ENCODE results near the gene GSX1. TPM values are rescaled to one million over a fixed set of nuclear protein-coding genes. Genes with fewer than 3 reads are reported as not detected.
"Not testable (repeated sequence)": the region's sequence is repeated elsewhere in the genome, so short reads cannot be mapped to it uniquely, and the experiment has no call there.

The GSX1 gene
- total RNA-seq, 1 donor: not detected

- DNase-seq (ENCODE audit: low read depth): no peak
- TF ChIP-seq CTCF (IDR thresholded peaks at IDR 0.05; ENCODE audit: insufficient read depth, low read depth, low read length): no peak
- H3K4me3 ChIP-seq (ENCODE audit: low read depth, low read length): no peak overlapping the region
These were observed 16.7 kb downstream of the GSX1 start for GRCh38 chr13:27808851-27809550.

- DNase-seq (ENCODE audit: low read depth): no peak
- no peak overlapping the region for H3K4me3 ChIP-seq (ENCODE audit: low read depth, low read length)
- no peak for TF ChIP-seq CTCF (IDR thresholded peaks at IDR 0.05; ENCODE audit: insufficient read depth, low read depth, low read length)
These were observed 17.7 kb downstream of the GSX1 start for GRCh38 chr13:27810009-27810408.

GRCh38 chr13:27810461-27810860 is 18.2 kb downstream of the GSX1 start:
- no peak for DNase-seq (ENCODE audit: low read depth)
- H3K4me3 ChIP-seq (ENCODE audit: low read depth, low read length): no peak overlapping the region
- TF ChIP-seq CTCF (IDR thresholded peaks at IDR 0.05; ENCODE audit: insufficient read depth, low read depth, low read length): no peak

- no peak overlapping the region for H3K4me3 ChIP-seq (ENCODE audit: low read depth, low read length)
- DNase-seq (ENCODE audit: low read depth): no peak
- TF ChIP-seq CTCF (IDR thresholded peaks at IDR 0.05; ENCODE audit: insufficient read depth, low read depth, low read length): no peak
These were observed 21.5 kb downstream of the GSX1 start for GRCh38 chr13:27813826-27814225.

- H3K4me3 ChIP-seq (ENCODE audit: low read depth, low read length); DNase-seq (ENCODE audit: low read depth): not testable (repeated sequence)
These were observed 25.5 kb downstream of the GSX1 start for GRCh38 chr13:27817832-27818231.

GRCh38 chr13:27820524-27821482 is 28.5 kb downstream of the GSX1 start:
- TF ChIP-seq CTCF (IDR thresholded peaks at IDR 0.05; ENCODE audit: insufficient read depth, low read depth, low read length): no peak
- DNase-seq (ENCODE audit: low read depth): no peak
- H3K4me3 ChIP-seq (ENCODE audit: low read depth, low read length): no peak overlapping the region

GRCh38 chr13:27821566-27821965 is 29.3 kb downstream of the GSX1 start:
- no peak for DNase-seq (ENCODE audit: low read depth)

More at GRCh38 chr13:27821566-27821965, 29.3 kb downstream of the GSX1 start:
- no peak for TF ChIP-seq CTCF (IDR thresholded peaks at IDR 0.05; ENCODE audit: insufficient read depth, low read depth, low read length)
- no peak overlapping the region for H3K4me3 ChIP-seq (ENCODE audit: low read depth, low read length)
